GM12878 (cell line): ENCODE measurements around the gene RHEX. TPM values are rescaled to one million over a fixed set of nuclear protein-coding genes. Genes with fewer than 3 reads are reported as not detected.

Experiments
- ATAC-seq: fragments of 200-7000 bp; cut with Tn5 transposase; 3 replicates; pipeline ENCODE4 v1.9.1; 2020; ENCODE audit warnings: mild to moderate bottlenecking, moderate library complexity
- BruUV-seq: library from RNA; stranded (reverse); fragments of 400-500 nt; replicated peaks from 2 replicates; lab custom pipeline; 2021; lab: Mats Ljungman, UMichigan
- CTCF ChIA-PET: fragments of 300-600 bp; sonication (Branson Sonifier 250); formaldehyde crosslinking; extraction: SDS; loops from one replicate; lab custom pipeline; 2021; ENCODE audit warnings: inconsistent platforms; lab: Yijun Ruan, JAX
- POLR2A ChIA-PET: fragments of 350-600 bp; formaldehyde crosslinking; extraction: SDS; loops from one replicate; lab custom pipeline; 2021; ENCODE audit warnings: inconsistent platforms; lab: Charles Lee
- RAD21 ChIA-PET: fragments of 300-600 bp; sonication (Branson Sonifier 250); formaldehyde crosslinking; loops from one replicate; lab custom pipeline; 2023; ENCODE audit warnings: antibody characterized with exemption; ENCODE audit not compliant: unreplicated experiment; lab: Charles Lee
- SMC1A ChIA-PET: fragments of 300-600 bp; sonication (Branson Sonifier 250); formaldehyde crosslinking; loops from one replicate; lab custom pipeline; 2023; ENCODE audit not compliant: unreplicated experiment, uncharacterized antibody; lab: Charles Lee
- DNase-seq: peaks from one replicate; pipeline ENCODE4 v3.0.0-alpha.2; 2011; ENCODE audit warnings: low read depth, low spot score
- FAIRE-seq: peaks from 3 replicates; lab custom pipeline; 2011; peaks lifted over from hg19 to GRCh38; lab: Jason Lieb, UNC
- H2AFZ ChIP-seq: 2 replicates; pipeline ENCODE4 v1.6.0; 2011; ENCODE audit warnings: low read depth, low read length, control low read depth; ENCODE audit not compliant: control insufficient read depth
- H3K27ac ChIP-seq: 2 replicates; pipeline ENCODE4 v1.5.1; 2011; ENCODE audit warnings: control low read depth; ENCODE audit not compliant: control insufficient read depth, insufficient read depth
- H3K27me3 ChIP-seq, 2 experiments: replicated peaks in 1 of 2; 2 replicates each; pipeline versions ENCODE4 v1.6.0 to v1.6.1; 2011; ENCODE audit warnings: low read length in 1 of 2; ENCODE audit not compliant: control insufficient read depth in 2 of 2, insufficient read depth in 2 of 2
- H3K36me3 ChIP-seq, 2 experiments: 2 replicates each; pipeline ENCODE4 v1.5.1; 2011; ENCODE audit warnings: low read length in 1 of 2; ENCODE audit not compliant: control insufficient read depth in 2 of 2, insufficient read depth in 2 of 2
- H3K4me1 ChIP-seq: 2 replicates; pipeline ENCODE4 v1.6.1; 2011; ENCODE audit warnings: mild to moderate bottlenecking, low read length, moderate library complexity, mixed read lengths; ENCODE audit not compliant: control insufficient read depth, insufficient read depth
- H3K4me2 ChIP-seq: 2 replicates; pipeline ENCODE4 v1.6.0; 2011; ENCODE audit warnings: control low read depth; ENCODE audit not compliant: control insufficient read depth, insufficient read depth
- H3K4me3 ChIP-seq: fragments of 200-600 bp; sonication (generic); 2 replicates; pipeline ENCODE4 v1.5.1; 2016
- H3K79me2 ChIP-seq: 2 replicates; pipeline ENCODE4 v1.6.0; 2011; ENCODE audit warnings: low read length; ENCODE audit not compliant: control insufficient read depth, insufficient read depth
- H3K9ac ChIP-seq: 2 replicates; pipeline ENCODE4 v1.8.0; 2011; ENCODE audit warnings: low read length, control low read depth, mixed read lengths; ENCODE audit not compliant: control insufficient read depth, insufficient read depth
- H3K9me3 ChIP-seq: replicated peaks from 3 replicates; pipeline ENCODE4 v1.5.1; 2011; ENCODE audit warnings: mild to moderate bottlenecking, low read length; ENCODE audit not compliant: control insufficient read depth, insufficient read depth
- H4K20me1 ChIP-seq: 2 replicates; pipeline ENCODE4 v1.6.0; 2011; ENCODE audit not compliant: control insufficient read depth, insufficient read depth
- CBX3 ChIP-seq: fragments of 200-600 bp; sonication (generic); IDR thresholded peaks from 2 replicates; pipeline ENCODE4 v1.6.1; 2016; ENCODE audit warnings: low read depth, borderline replicate concordance
- CHD1 ChIP-seq: IDR thresholded peaks from 2 replicates; pipeline ENCODE4 v1.6.1; 2012; ENCODE audit warnings: low read depth, low read length, improper control_type of control experiment
- CREB1 ChIP-seq: IDR thresholded peaks from 2 replicates; pipeline ENCODE4 v1.6.1; 2012; ENCODE audit warnings: low read depth, mild to moderate bottlenecking, inconsistent platforms
- E2F4 ChIP-seq: IDR thresholded peaks from 2 replicates; pipeline ENCODE4 v1.6.1; 2012; ENCODE audit warnings: low read depth, low read length, improper control_type of control experiment
- EED ChIP-seq: sonication (generic); IDR thresholded peaks from 2 replicates; pipeline ENCODE4 v1.6.1; 2016; ENCODE audit warnings: antibody characterized with exemption, low read depth
- ESRRA ChIP-seq: IDR thresholded peaks from 2 replicates; pipeline ENCODE4 v1.6.1; 2012; ENCODE audit warnings: mild to moderate bottlenecking, low read length, improper control_type of control experiment
- KDM1A ChIP-seq: fragments of 200-600 bp; sonication (generic); IDR thresholded peaks from 2 replicates; pipeline ENCODE4 v1.6.1; 2016; ENCODE audit warnings: borderline replicate concordance
- KLF5 ChIP-seq: fragments of 450-650 bp; IDR thresholded peaks from 2 replicates; pipeline ENCODE4 v1.6.1; 2014; ENCODE audit warnings: mild to moderate bottlenecking; ENCODE audit not compliant: partially characterized antibody
- MTA2 ChIP-seq: fragments of 450-650 bp; IDR thresholded peaks from 2 replicates; pipeline ENCODE4 v1.6.1; 2016; ENCODE audit warnings: low read depth, mild to moderate bottlenecking, moderate library complexity
- MYC ChIP-seq: IDR thresholded peaks from 2 replicates; pipeline ENCODE4 v1.6.1; 2011; ENCODE audit warnings: mild to moderate bottlenecking, low read length, moderate library complexity, inconsistent platforms; ENCODE audit not compliant: insufficient read depth, insufficient replicate concordance, insufficient read length, severe bottlenecking
- NBN ChIP-seq: fragments of 450-650 bp; IDR thresholded peaks from 2 replicates; pipeline ENCODE4 v1.6.1; 2016
- PAX8 ChIP-seq: fragments of 450-650 bp; IDR thresholded peaks from 2 replicates; pipeline ENCODE4 v1.6.1; 2017; ENCODE audit warnings: mild to moderate bottlenecking, moderate library complexity
- RELA ChIP-seq: fragments of 450-650 bp; IDR thresholded peaks from 2 replicates; pipeline ENCODE4 v1.8.0; 2014; ENCODE audit warnings: borderline replicate concordance; ENCODE audit not compliant: partially characterized antibody
- RELB ChIP-seq: fragments of 450-650 bp; IDR thresholded peaks from 2 replicates; pipeline ENCODE4 v1.6.1; 2017; ENCODE audit warnings: low read depth, mild to moderate bottlenecking, moderate library complexity
- STAT1 ChIP-seq: fragments of 450-650 bp; conservative IDR thresholded peaks from 2 replicates; pipeline ENCODE4 v1.6.1; 2014; ENCODE audit warnings: antibody characterized with exemption, mild to moderate bottlenecking
- STAT3 ChIP-seq: IDR thresholded peaks from 2 replicates; pipeline ENCODE4 v1.6.1; 2011; ENCODE audit warnings: low read depth, low read length, improper control_type of control experiment
- TAF1 ChIP-seq: IDR thresholded peaks from 2 replicates; pipeline ENCODE4 v1.6.1; 2011; ENCODE audit warnings: mild to moderate bottlenecking, low read depth, low read length, borderline replicate concordance
- TARDBP ChIP-seq: IDR thresholded peaks from 2 replicates; pipeline ENCODE4 v1.6.1; 2016; ENCODE audit warnings: borderline replicate concordance
- ZBED1 ChIP-seq: IDR thresholded peaks from 2 replicates; pipeline ENCODE4 v1.6.1; 2016; ENCODE audit warnings: borderline replicate concordance
- WGBS: methylation state at CpG from one replicate; pipeline ENCODE4 v1.1.6; 2016; ENCODE audit warnings: low lambda C conversion rate; ENCODE audit not compliant: insufficient replicate concordance, insufficient coverage; ENCODE audit errors: missing lambda C conversion rate; 5-methylcytosine and 5-hydroxymethylcytosine counted together
- in situ Hi-C: fragments of 300-500 bp; cut with MboI; formaldehyde crosslinking; loops from 9 replicates; pipeline ENCODE4 v1.14.3; 2018; ENCODE audit warnings: mixed read lengths
- intact Hi-C: fragments of 100-400 bp; cut with micrococcal nuclease; formaldehyde crosslinking; loops from one replicate; pipeline ENCODE4 v1.14.2; 2022; ENCODE audit not compliant: unreplicated experiment
- polyA plus RNA-seq, 11 experiments: library from polyadenylated mRNA; depleted of rRNA in 4 of 11; unstranded in 6 of 11; stranded (reverse) in 5 of 11; fragments of >200 nt; fragmentation: Nextera tagmentation in 4 of 11; fragmentation: Illumina TruSeq in 1 of 11; extraction: Ambion mirVana in 4 of 11; extraction: Trizol in 1 of 11; gene quantifications; 1 replicate in 1 of 11; 2 replicates in 10 of 11; pipeline versions ENCODE4 v1.2.1 to v1.2.3, GENCODE V29; 2011 to 2016; ENCODE audit warnings: inconsistent platforms in 2 of 11, missing spikeins in 2 of 11, low read depth in 1 of 11
- total RNA-seq, 4 experiments: library from RNA; depleted of rRNA in 3 of 4; stranded (reverse); fragments of >200 nt in 3 of 4; fragmentation: Illumina TruSeq in 1 of 4; extraction: Trizol in 1 of 4; gene quantifications; 2 replicates each; pipeline versions ENCODE4 v1.2.1 to v1.2.3, GENCODE V29; 2013 to 2021
- TF ChIP-seq, protein P1 (sequence below): fragments of 150-350 bp; IDR thresholded peaks from 2 replicates; pipeline ENCODE4 v1.6.1; 2014; ENCODE audit warnings: mild to moderate bottlenecking, low read depth, low read length

RHEX gene
- total and polyA plus RNA-seq, 10 of the 15 experiments (the other 5 are each of a cell fraction or from before 2014, with no cell fraction given): 2.4 to 11.4 (median 5.7) TPM

- 27% methylated on average over 9 of the region's 9 CpGs for WGBS
- FAIRE-seq: no peak
- Histone ChIP-seq H3K4me2 (no peak overlapping the region), H3K79me2 (no peaks in the 10 kb centered on the region), H3K9ac (no peak overlapping the region), H3K4me1 (no peaks in the 10 kb centered on the region), H3K27me3 (peaks cover 5 to 8% of the 10 kb centered on the region in 2 experiments; a peak in 3 of 4 replicates), H3K36me3 (no peaks in the 10 kb centered on the region), H3K9me3 (no peaks in the 10 kb centered on the region), H3K4me3 (no peak overlapping the region), H2AFZ (no peak overlapping the region), H3K27ac (no peak overlapping the region), H4K20me1 (no peaks in the 10 kb centered on the region)
- RAD21 ChIA-PET: no interaction called here
- in situ Hi-C loops (no loop called here), intact Hi-C loops (no loop called here)
- no TSS peak for BruUV-seq
- no peak for DNase-seq
- ATAC-seq: no peak
- TF ChIP-seq RELA: no peak
- TF ChIP-seq NBN: no peak
- no peak for TF ChIP-seq TAF1
- no peak for TF ChIP-seq PAX8
- no peak for TF ChIP-seq ZBED1
- no peak for TF ChIP-seq KLF5
- no peak for TF ChIP-seq STAT1
- TF ChIP-seq MYC: no peak
- no peak for TF ChIP-seq RELB
- no peak for TF ChIP-seq MTA2
- no peak for TF ChIP-seq CREB1
- TF ChIP-seq ESRRA: no peak
- TF ChIP-seq STAT3: no peak
- no peak for TF ChIP-seq CBX3
- TF ChIP-seq E2F4: no peak
- TF ChIP-seq KDM1A: no peak
- TF ChIP-seq CHD1: no peak
- TF ChIP-seq TARDBP: no peak
- TF ChIP-seq EED: no peak
- TF ChIP-seq, protein P1, sequence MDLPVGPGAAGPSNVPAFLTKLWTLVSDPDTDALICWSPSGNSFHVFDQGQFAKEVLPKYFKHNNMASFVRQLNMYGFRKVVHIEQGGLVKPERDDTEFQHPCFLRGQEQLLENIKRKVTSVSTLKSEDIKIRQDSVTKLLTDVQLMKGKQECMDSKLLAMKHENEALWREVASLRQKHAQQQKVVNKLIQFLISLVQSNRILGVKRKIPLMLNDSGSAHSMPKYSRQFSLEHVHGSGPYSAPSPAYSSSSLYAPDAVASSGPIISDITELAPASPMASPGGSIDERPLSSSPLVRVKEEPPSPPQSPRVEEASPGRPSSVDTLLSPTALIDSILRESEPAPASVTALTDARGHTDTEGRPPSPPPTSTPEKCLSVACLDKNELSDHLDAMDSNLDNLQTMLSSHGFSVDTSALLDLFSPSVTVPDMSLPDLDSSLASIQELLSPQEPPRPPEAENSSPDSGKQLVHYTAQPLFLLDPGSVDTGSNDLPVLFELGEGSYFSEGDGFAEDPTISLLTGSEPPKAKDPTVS: no peak
- CTCF ChIA-PET: interaction anchor here (0.6 to 11.4 kb wide), 3 partner anchors 84 to 135 kb away, joined by 3 to 384 read pairs (median 9); no protein-coding TSS in a partner anchor
- POLR2A ChIA-PET: no interaction called here
- SMC1A ChIA-PET: interaction anchor here (1.1 to 16.8 kb wide), 2 partner anchors 83 to 135 kb away, joined by 3 to 329 read pairs; no protein-coding TSS in a partner anchor
These were observed 59.8 kb downstream of the RHEX start for GRCh38 chr1:206112600-206113301.
